GM19372 (cell line): ENCODE measurements around the gene BCL11A.
A peak's percentile ranks its signal among the peaks of the same experiment; 100 is the strongest.

Experiments used
- ATAC-seq: cut with Tn5 transposase; IDR thresholded peaks from one replicate; pipeline ENCODE4 v1.9.1; 2021; ENCODE audit warnings: mild to moderate bottlenecking, low read depth, moderate library complexity; ENCODE audit not compliant: unreplicated experiment

Gene BCL11A

GRCh38 chr2:60529785-60530627 lies 23.4 kb downstream of the BCL11A start:
- no peak for ATAC-seq

- no peak for ATAC-seq
Measured at GRCh38 chr2:60529136-60529784, 24.2 kb downstream of the BCL11A start.

GRCh38 chr2:60528281-60529020 lies 25.0 kb downstream of the BCL11A start:
- ATAC-seq, result no peak

- ATAC-seq, result no peak
Measured at GRCh38 chr2:60527762-60528161, 25.7 kb downstream of the BCL11A start.

GRCh38 chr2:60526623-60527022 lies 26.8 kb downstream of the BCL11A start:
- no peak for ATAC-seq

- no peak for ATAC-seq
Measured at GRCh38 chr2:60525899-60526298, 27.6 kb downstream of the BCL11A start.

- no peak for ATAC-seq
Measured at GRCh38 chr2:60524874-60525273, 28.6 kb downstream of the BCL11A start.

GRCh38 chr2:60523963-60524362 lies 29.5 kb downstream of the BCL11A start:
- ATAC-seq, result no peak

GRCh38 chr2:60522462-60522861 lies 31.0 kb downstream of the BCL11A start:
- no peak for ATAC-seq

- ATAC-seq, result no peak
Measured at GRCh38 chr2:60521626-60522025, 31.8 kb downstream of the BCL11A start.

GRCh38 chr2:60520917-60521539 lies 32.4 kb downstream of the BCL11A start:
- ATAC-seq, result no peak

- ATAC-seq, result no peak
Measured at GRCh38 chr2:60520151-60520876, 33.1 kb downstream of the BCL11A start.

- no peak for ATAC-seq
Measured at GRCh38 chr2:60519231-60519863, 34.1 kb downstream of the BCL11A start.

GRCh38 chr2:60518567-60518966 lies 34.9 kb downstream of the BCL11A start:
- ATAC-seq, result no peak

GRCh38 chr2:60517446-60517845 lies 36.0 kb downstream of the BCL11A start:
- ATAC-seq, result no peak

GRCh38 chr2:60516826-60517225 lies 36.6 kb downstream of the BCL11A start:
- no peak for ATAC-seq

GRCh38 chr2:60516383-60516811 lies 37.1 kb downstream of the BCL11A start:
- ATAC-seq, result no peak

GRCh38 chr2:60515721-60516226 lies 37.7 kb downstream of the BCL11A start:
- ATAC-seq, result peak; percentile 82

GRCh38 chr2:60513996-60514395 lies 39.5 kb downstream of the BCL11A start:
- no peak for ATAC-seq
